ENCODE data around the gene TACR3.
"Not testable (repeated sequence)": the region's sequence is repeated elsewhere in the genome, so short reads cannot be mapped to it uniquely, and the experiment has no call there.

The TACR3 gene

GRCh38 chr4:103719830-103720207, at the start of gene TACR3:
Gene TACR3 (minus strand): TSS chr4:103719985. CDS start chr4:103719675, 310 bp downstream.
- DNase-seq (ENCODE audit: low read depth in 2 of 3, low spot score in 1 of 3), result no peak

GRCh38 chr4:103757631-103758030, 37.8 kb upstream of the TACR3 start:
- no peak for DNase-seq (ENCODE audit: low read depth in 2 of 3, low spot score in 1 of 3)

GRCh38 chr4:103756741-103757140, 37.0 kb upstream of the TACR3 start:
- no peak for DNase-seq (ENCODE audit: low read depth in 2 of 3, low spot score in 1 of 3)

- no peak for DNase-seq (ENCODE audit: low read depth in 2 of 3, low spot score in 1 of 3)
These were observed 35.1 kb upstream of the TACR3 start for GRCh38 chr4:103754844-103755243.

- DNase-seq (ENCODE audit: low read depth in 2 of 3, low spot score in 1 of 3), result no peak
These were observed 34.3 kb upstream of the TACR3 start for GRCh38 chr4:103753868-103754653.

- not testable (repeated sequence) for DNase-seq (ENCODE audit: low read depth in 2 of 3, low spot score in 1 of 3)
These were observed 3.4 kb upstream of the TACR3 start for GRCh38 chr4:103723150-103723549.

GRCh38 chr4:103721251-103721650, 1.5 kb upstream of the TACR3 start:
- no peak for DNase-seq (ENCODE audit: low read depth in 2 of 3, low spot score in 1 of 3)

GRCh38 chr4:103720661-103721060, 876 bp upstream of the TACR3 start:
- DNase-seq (ENCODE audit: low read depth in 2 of 3, low spot score in 1 of 3), result no peak

- no peak for DNase-seq (ENCODE audit: low read depth in 2 of 3, low spot score in 1 of 3)
These were observed 518 bp downstream of the TACR3 start for GRCh38 chr4:103719105-103719829.

GRCh38 chr4:103692615-103693014, 27.2 kb downstream of the TACR3 start:
- DNase-seq (ENCODE audit: low read depth in 2 of 3, low spot score in 1 of 3), result no peak

- DNase-seq (ENCODE audit: low read depth in 2 of 3, low spot score in 1 of 3), result no peak
These were observed 45.8 kb downstream of the TACR3 start for GRCh38 chr4:103673983-103674382.

GRCh38 chr4:103666764-103667163, 53.0 kb downstream of the TACR3 start:
- not testable (repeated sequence) for DNase-seq (ENCODE audit: low read depth in 2 of 3, low spot score in 1 of 3)

- no peak for DNase-seq (ENCODE audit: low read depth in 2 of 3, low spot score in 1 of 3)
These were observed 55.2 kb downstream of the TACR3 start for GRCh38 chr4:103664436-103665075.

GRCh38 chr4:103648541-103648940, 71.2 kb downstream of the TACR3 start:
- no peak for DNase-seq (ENCODE audit: low read depth in 2 of 3, low spot score in 1 of 3)

- no peak for DNase-seq (ENCODE audit: low read depth in 2 of 3, low spot score in 1 of 3)
These were observed 73.8 kb downstream of the TACR3 start for GRCh38 chr4:103645991-103646390.

- no peak for DNase-seq (ENCODE audit: low read depth in 2 of 3, low spot score in 1 of 3)
These were observed 85.5 kb downstream of the TACR3 start for GRCh38 chr4:103634236-103634635.

GRCh38 chr4:103626296-103626695, 93.5 kb downstream of the TACR3 start:
- DNase-seq (ENCODE audit: low read depth in 2 of 3, low spot score in 1 of 3), result no peak

GRCh38 chr4:103591841-103592240, 127.9 kb downstream of the TACR3 start:
- DNase-seq (ENCODE audit: low read depth in 2 of 3, low spot score in 1 of 3), result no peak

GRCh38 chr4:103567591-103567990, 152.2 kb downstream of the TACR3 start:
- no peak for DNase-seq (ENCODE audit: low read depth in 2 of 3, low spot score in 1 of 3)

GRCh38 chr4:103559178-103559577, 160.6 kb downstream of the TACR3 start:
- not testable (repeated sequence) for DNase-seq (ENCODE audit: low read depth in 2 of 3, low spot score in 1 of 3)

Data from stimulated activated CD4-positive, alpha-beta T cell treated with anti-CD3 and anti-CD28 coated beads, Interleukin-12 subunit alpha, Interleukin-12 subunit beta, amount 100 ng/mL, for 48 hours (primary cell).